ENCODE data around the gene JPH4.

Gene JPH4

DNA sequence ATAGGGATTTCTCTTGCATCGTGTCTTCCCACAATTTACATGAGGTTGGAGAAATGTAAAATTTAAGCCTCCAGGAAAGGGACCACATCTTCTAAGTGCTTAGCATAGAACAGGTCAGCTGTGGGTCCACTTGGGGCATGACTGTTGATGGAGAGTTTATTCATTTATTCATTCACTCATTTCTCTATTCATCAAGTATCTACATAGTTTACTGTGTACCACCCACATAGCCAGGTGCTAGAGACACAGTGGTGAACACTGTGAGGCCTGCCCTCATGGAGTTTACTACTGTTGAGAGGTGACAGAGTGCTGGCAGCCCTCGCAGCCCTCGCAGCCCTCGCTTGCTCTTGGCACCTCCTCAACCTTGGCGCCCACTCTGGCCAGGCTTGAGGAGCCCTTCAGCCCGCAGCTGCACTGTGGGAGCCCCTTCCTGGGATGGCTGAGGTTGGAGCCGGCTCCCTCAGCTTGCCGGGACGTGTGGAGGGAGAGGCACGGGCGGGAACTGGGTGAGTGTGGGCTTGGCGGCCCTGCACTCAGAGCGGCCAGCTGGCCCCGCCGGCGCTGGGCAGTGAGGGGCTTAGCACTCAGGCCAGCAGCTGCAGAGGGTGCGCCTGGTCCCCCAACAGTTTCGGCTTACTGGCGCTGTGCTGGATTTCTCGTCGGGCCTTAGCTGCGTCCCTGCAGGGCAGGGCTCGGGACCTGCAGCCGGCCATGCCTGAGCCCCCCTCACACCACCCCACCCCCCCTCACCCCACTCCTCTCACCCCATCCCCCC lies 1.7 kb upstream of the JPH4 start:
- no peak for DNase-seq (ENCODE audit: low read depth in 3 of 3)

GRCh38 chr14:23579739-23580138 lies 1.1 kb upstream of the JPH4 start:
- no peak for DNase-seq (ENCODE audit: low read depth in 3 of 3)

GRCh38 chr14:23579311-23579630 lies 681 bp upstream of the JPH4 start:
- no peak for DNase-seq (ENCODE audit: low read depth in 3 of 3)

- DNase-seq (ENCODE audit: low read depth in 3 of 3) = no peak
Measured at GRCh38 chr14:23577710-23578392, 739 bp downstream of the JPH4 start.

GRCh38 chr14:23577004-23577681 lies 1.4 kb downstream of the JPH4 start:
- no peak for DNase-seq (ENCODE audit: low read depth in 3 of 3)

DNA sequence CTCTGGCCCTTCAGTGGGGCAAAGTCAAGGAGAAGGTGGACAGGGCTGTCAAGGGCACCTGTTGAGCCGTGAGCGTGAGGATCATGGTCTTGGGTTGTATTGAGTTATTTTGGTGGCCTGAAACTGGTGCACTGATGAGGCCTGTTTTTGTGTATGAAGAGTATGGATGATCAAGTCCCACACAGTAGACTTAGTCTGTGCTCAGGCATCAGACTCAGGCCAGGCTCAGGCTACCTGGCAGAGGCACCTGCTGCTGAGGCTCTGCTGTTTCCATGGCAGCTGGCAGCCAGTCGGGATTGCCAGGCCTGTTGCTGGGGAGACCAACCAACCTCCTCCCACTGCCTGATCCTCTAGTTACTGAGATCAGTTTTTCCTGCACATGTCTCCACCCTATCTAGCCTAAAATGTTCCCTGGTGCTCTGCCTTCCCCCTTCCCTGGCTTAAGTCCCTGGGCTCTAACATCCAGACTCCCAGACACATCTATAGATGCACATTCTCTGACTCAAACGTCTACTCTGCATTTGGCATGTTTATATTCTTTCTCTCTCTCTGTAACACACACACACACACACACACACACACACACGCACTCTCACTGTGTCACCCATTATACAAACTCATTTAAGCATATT lies 5.1 kb downstream of the JPH4 start:
- DNase-seq (ENCODE audit: low read depth in 3 of 3) = no peak

DNA sequence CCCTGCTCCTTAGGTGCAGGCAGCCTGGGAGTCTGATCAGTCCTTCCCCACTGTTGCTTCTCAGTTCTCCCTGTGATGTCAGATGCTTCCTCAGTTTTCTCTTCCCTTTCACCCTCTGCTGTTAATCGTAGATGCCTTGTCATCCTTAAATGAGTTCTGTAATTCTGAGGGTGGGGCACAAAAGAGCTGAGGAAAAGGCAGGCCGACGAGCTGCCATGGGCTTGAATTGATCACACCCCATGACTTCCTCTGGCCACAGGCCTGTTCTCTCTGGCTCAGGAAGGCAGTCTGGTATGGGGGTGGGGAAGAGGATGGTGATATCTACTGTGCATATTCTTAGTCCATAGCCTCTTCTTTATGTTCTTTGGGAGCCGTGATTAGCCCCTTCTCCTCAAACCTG lies 5.8 kb downstream of the JPH4 start:
- no peak for DNase-seq (ENCODE audit: low read depth in 3 of 3)

- DNase-seq (ENCODE audit: low read depth in 3 of 3) = no peak
Measured at GRCh38 chr14:23572524-23572828, 6.1 kb downstream of the JPH4 start.

- no peak for DNase-seq (ENCODE audit: low read depth in 3 of 3)
Measured at GRCh38 chr14:23571701-23572523, 6.7 kb downstream of the JPH4 start.

DNA sequence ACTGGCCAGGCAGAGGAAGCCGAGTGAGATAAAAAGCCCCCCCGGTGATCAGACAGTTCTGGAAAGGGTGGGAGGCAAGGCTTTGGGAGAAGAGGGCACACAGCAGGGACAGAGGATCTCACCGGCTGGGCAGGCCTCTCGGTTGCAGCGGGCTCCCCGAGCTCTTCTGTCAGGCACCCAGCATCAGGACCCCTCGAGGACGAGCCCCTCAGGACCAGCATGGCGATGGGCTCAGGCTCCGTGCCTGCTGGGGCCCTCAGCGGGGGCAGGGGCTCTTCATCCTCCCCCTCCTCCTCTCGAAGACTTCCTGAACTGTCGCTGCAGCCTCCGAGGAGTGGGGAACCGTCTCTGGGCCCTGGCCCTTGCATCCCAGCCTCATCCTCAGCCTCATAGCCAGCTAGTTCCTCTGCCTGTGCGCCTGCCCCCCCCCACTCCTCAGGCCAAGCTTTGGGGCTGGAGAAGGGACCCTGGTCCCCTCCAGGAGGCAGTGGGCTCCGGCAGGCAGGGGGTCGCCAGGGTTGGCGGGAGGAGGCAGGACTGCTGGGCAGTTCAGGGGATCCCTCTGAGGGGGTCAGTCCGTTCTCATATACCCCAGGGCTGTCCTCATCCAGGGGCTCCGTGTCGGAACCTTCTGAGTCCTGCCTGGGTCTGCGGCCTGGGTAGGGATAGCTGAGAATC lies 7.6 kb downstream of the JPH4 start:
- no peak for DNase-seq (ENCODE audit: low read depth in 3 of 3)

DNA sequence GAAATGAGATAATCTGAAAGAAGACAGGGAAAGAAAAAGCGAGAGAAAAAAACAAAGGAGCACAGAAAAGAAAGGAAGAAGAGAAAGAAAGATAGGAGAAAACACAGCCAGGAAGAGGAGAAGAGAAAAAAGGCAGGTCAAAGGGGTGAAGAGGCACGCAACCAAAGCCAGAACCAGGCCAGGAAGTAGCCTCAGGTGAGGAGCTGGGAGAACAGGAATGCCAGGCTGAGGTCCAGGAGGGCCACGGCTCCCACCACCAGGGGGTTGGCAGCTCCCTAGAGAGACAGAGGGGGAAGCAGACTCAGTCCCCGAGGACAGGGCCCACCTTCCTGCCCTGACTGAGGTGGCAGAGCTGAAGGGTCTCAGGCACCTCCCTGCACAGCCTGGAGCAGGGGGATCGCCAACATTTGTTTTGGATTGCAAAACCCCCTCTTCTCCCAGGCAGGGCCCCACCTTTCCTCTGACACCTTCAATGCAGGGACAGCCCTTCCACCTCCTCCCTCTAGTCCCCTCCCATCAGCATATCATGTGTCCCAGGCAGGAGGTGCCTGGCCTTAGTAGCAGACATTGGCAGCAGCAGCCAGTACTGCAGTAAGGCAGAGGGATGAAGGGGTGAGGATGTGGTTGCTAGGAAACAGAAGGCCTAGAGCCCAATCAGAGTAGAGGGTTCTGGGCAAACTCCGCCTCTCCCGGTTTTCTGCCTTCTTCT lies 9.0 kb downstream of the JPH4 start:
- no peak for DNase-seq (ENCODE audit: low read depth in 3 of 3)

DNA sequence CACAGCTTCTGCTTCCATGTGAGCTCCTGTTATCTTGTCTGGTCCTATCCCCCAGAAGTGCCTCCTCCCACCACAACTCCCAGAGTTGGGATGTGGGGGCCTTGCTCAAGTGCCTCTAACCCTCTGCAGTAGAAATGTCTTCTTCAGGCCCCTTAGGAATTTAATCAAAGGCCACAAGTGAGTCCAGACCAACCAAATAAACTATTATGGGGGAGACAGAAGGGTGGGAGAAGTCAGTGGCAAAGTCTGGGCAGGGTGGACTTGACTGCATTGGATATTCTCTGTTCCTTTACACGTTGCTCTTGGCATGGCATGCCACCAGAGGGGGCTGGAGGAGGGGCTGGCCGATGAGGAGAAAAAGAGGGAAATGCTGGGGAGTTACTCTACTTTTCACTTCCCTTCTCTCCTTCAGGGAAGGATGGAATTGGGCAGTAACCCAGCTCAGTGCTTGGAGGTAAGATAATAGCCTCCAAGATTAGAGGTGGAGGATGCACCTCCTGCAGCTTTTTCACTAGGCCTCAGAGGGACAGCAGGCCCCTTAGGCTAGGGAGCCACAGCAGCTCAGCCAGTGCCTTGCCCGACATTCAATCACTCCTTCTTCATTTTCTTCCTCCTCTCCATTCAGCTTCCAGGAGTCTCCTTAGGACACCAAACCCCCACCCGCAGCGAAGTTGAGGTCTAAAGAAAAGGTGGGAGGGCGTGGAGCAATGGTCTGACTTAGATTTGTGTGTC lies 9.8 kb downstream of the JPH4 start:
- no peak for DNase-seq (ENCODE audit: low read depth in 3 of 3)

- DNase-seq (ENCODE audit: low read depth in 3 of 3) = no peak
Measured at GRCh38 chr14:23568021-23568599, 10.5 kb downstream of the JPH4 start.

GRCh38 chr14:23567186-23568020 lies 11.2 kb downstream of the JPH4 start, which contains the start of gene AP1G2:
AP1G2 (minus strand) TSS chr14:23567791; CDS start chr14:23567314, 477 bp downstream.
- peak; percentile 71 to 83 (median 73) for DNase-seq (ENCODE audit: low read depth in 3 of 3)

DNA sequence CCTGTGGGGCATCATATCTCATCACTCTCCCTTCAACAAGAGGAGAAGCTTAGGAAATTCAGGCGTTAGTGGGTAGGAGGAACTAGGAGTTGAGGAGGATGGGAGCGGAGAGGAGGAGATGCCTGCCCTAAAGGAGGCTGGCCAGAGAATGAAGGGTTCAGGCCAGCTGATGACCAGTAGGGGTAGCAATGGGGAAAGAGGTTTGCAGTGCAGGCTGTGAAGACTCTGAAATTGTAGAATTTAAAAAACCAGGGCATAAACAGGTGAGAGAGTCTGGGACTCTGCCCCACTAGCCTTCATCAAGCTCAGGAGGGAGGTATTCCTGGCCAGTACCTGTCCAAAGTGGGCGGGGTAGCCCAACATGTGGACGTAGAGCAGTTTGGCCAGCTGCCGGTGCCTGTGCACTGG lies 11.8 kb downstream of the JPH4 start:
- no peak for DNase-seq (ENCODE audit: low read depth in 3 of 3)

- DNase-seq (ENCODE audit: low read depth in 3 of 3) = no peak
Measured at GRCh38 chr14:23566112-23566777, 12.3 kb downstream of the JPH4 start.

DNA sequence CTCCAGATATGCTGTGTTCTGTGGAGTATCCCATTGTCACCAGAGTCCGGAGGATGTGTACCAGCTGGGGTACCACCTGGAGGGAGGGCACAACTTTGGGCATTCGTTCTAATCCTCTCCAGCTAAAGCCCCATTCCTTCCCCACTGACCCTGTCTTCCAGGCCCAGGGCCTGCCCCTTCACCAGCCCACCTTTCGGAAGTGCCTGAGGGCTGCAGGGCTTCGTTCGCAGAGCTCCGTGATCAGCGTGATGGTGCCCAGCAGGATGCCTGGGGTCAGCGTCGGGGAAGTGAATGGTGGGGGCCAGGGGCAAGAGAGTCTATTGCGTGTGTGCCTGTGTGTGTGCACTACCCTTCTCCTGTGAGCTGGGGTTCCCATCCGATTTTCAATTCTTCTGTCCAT lies 13.0 kb downstream of the JPH4 start:
- DNase-seq (ENCODE audit: low read depth in 3 of 3) = no peak

- DNase-seq (ENCODE audit: low read depth in 3 of 3) = no peak
Measured at GRCh38 chr14:23564876-23565275, 13.7 kb downstream of the JPH4 start.
